BJ (cell line): ENCODE measurements around the gene MOXD1. TPM values are rescaled to one million over a fixed set of nuclear protein-coding genes. Genes with fewer than 3 reads are reported as not detected.
A peak's percentile ranks its signal among the peaks of the same experiment; 100 is the strongest.

Source experiments
- CTCF ChIA-PET: fragments of 350-600 bp; formaldehyde crosslinking; extraction: SDS; loops from one replicate; lab custom pipeline; 2021; ENCODE audit warnings: antibody characterized with exemption, inconsistent platforms; lab: Yijun Ruan, JAX
- POLR2A ChIA-PET: fragments of 300-600 bp; sonication (Branson Sonifier 250); formaldehyde crosslinking; extraction: SDS; loops from one replicate; lab custom pipeline; 2021; ENCODE audit warnings: antibody characterized with exemption; lab: Charles Lee
- DNase-seq: peaks from one replicate; pipeline ENCODE4 v3.0.0-alpha.2; 2011; ENCODE audit warnings: low read depth
- H3K27me3 ChIP-seq: 2 replicates; pipeline ENCODE4 v1.6.0; 2011; ENCODE audit warnings: low read length; ENCODE audit not compliant: control insufficient read depth, insufficient read depth
- H3K36me3 ChIP-seq: 2 replicates; pipeline ENCODE4 v1.5.1; 2011; ENCODE audit warnings: low read length; ENCODE audit not compliant: control insufficient read depth, insufficient read depth
- H3K4me3 ChIP-seq: 2 replicates; pipeline ENCODE4 v1.5.1; 2011; ENCODE audit warnings: low read depth, mild to moderate bottlenecking, control low read depth, low read length
- CTCF ChIP-seq: IDR thresholded peaks from 2 replicates; pipeline ENCODE4 v1.5.1; 2011; ENCODE audit warnings: low read depth, mild to moderate bottlenecking, control low read depth, inconsistent platforms, low read length, moderate library complexity; ENCODE audit not compliant: insufficient read depth
- polyA plus RNA-seq: library from polyadenylated mRNA; depleted of rRNA; stranded (reverse); fragments of >200 nt; gene quantifications from 2 replicates; pipeline ENCODE4 v1.2.3, GENCODE V29; 2011; rRNA removed

Gene MOXD1
- polyA plus RNA-seq, 1 experiment: 71.3 TPM

- DNase-seq: no peak
- Histone ChIP-seq H3K27me3 (no peaks in the 10 kb centered on the region), H3K36me3 (no peaks in the 10 kb centered on the region), H3K4me3 (no peak overlapping the region)
- ChIA-PET POLR2A (no interaction called here), CTCF (interaction anchor here (0.7 to 3.0 kb wide), 7 partner anchors 11 to 316 kb away, joined by 3 to 16 read pairs (median 3); no protein-coding TSS in a partner anchor)
- TF ChIP-seq CTCF: peak; percentile 28; the same call in 1 of the 2 replicates
Observed at GRCh38 chr6:132247381-132248159, 153.7 kb downstream of the MOXD1 start.

GRCh38 chr6:132246632-132247270 is 154.5 kb downstream of the MOXD1 start:
- ChIA-PET CTCF (interaction anchor here (0.8 to 3.0 kb wide), 5 partner anchors 10 to 297 kb away, joined by 3 to 16 read pairs (median 4); no protein-coding TSS in a partner anchor), POLR2A (no interaction called here)
- no peak for DNase-seq
- Histone ChIP-seq H3K36me3 (no peaks in the 10 kb centered on the region), H3K27me3 (no peaks in the 10 kb centered on the region), H3K4me3 (no peak overlapping the region)
- no peak for TF ChIP-seq CTCF

- Histone ChIP-seq H3K27me3 (no peaks in the 10 kb centered on the region), H3K4me3 (no peak overlapping the region), H3K36me3 (no peaks in the 10 kb centered on the region)
- ChIA-PET CTCF (interaction anchor here (0.8 to 3.0 kb wide), 3 partner anchors 10 to 296 kb away, joined by 4 to 16 read pairs (median 10); no protein-coding TSS in a partner anchor), POLR2A (no interaction called here)
- DNase-seq: no peak
- TF ChIP-seq CTCF: no peak
Observed at GRCh38 chr6:132246120-132246617, 155.1 kb downstream of the MOXD1 start.

Other genes with a start within 250 kb of the MOXD1 start
- 31.0 and 51.2 TPM in 2 replicates for gene STX7, start 111.6 kb upstream of the MOXD1 start, polyA plus RNA-seq
- gene TAAR9, start 136.8 kb upstream of the MOXD1 start, polyA plus RNA-seq: not detected in 2 replicates
- gene TAAR8, start 151.2 kb upstream of the MOXD1 start, polyA plus RNA-seq: not detected in 2 replicates
- not detected in 2 replicates for gene TAAR6, start 168.8 kb upstream of the MOXD1 start, polyA plus RNA-seq
- not detected in 2 replicates for gene TAAR5, start 188.3 kb upstream of the MOXD1 start, polyA plus RNA-seq
- not detected in 2 replicates for gene TAAR2, start 222.8 kb upstream of the MOXD1 start, polyA plus RNA-seq